K562 (cell line): ENCODE results near the gene PIGB. TPM values are rescaled to one million over a fixed set of nuclear protein-coding genes. Genes with fewer than 3 reads are reported as not detected.
"Not testable (repeated sequence)": the region's sequence is repeated elsewhere in the genome, so short reads cannot be mapped to it uniquely, and the experiment has no call there.

Experiments
- ATAC-seq: fragments of 200-7000 bp; cut with Tn5 transposase; 3 replicates; pipeline ENCODE4 v1.9.1; 2020; ENCODE audit warnings: moderate library complexity
- BruUV-seq: library from RNA; stranded (reverse); fragments of 400-500 nt; replicated peaks from 2 replicates; lab custom pipeline; 2021; lab: Mats Ljungman, UMichigan
- CTCF ChIA-PET: fragments of 300-600 bp; formaldehyde crosslinking; extraction: SDS; loops from one replicate; lab custom pipeline; 2021; ENCODE audit warnings: low intra/inter-chr PET ratio; lab: Yijun Ruan, JAX
- POLR2A ChIA-PET: fragments of 300-600, 350-650 bp; sonication (Branson Sonifier 250); formaldehyde crosslinking; extraction: SDS; loops from one replicate; lab custom pipeline; 2021; ENCODE audit warnings: antibody characterized with exemption, inconsistent platforms; lab: Yijun Ruan, JAX
- DNase-seq, 4 experiments: peaks; one replicate each; pipeline versions ENCODE4 v3.0.0 to v3.0.0-alpha.2; 2011 to 2018; ENCODE audit warnings: low spot score in 3 of 4, mixed read lengths in 3 of 4; ENCODE audit errors: extremely low read depth in 1 of 4
- FAIRE-seq: peaks from 2 replicates; lab custom pipeline; 2011; peaks lifted over from hg19 to GRCh38; lab: Jason Lieb, UNC
- H2AFZ ChIP-seq: 2 replicates; pipeline ENCODE4 v1.6.0; 2011; ENCODE audit warnings: low read depth, low read length, control low read depth, inconsistent platforms
- H3K27ac ChIP-seq: fragments of 200-600 bp; 3 replicates; pipeline ENCODE4 v1.8.0; 2011; ENCODE audit warnings: low read depth, mild to moderate bottlenecking, control low read depth, inconsistent platforms, low read length, moderate library complexity, mixed read lengths; ENCODE audit errors: extremely low read depth
- H3K27me3 ChIP-seq, 2 experiments: fragments of 300-600 bp in 1 of 2; 2 replicates in 1 of 2; 3 replicates in 1 of 2; pipeline versions ENCODE4 v1.6.0 to v1.8.0; 2011; ENCODE audit warnings: inconsistent platforms in 2 of 2, low read length in 2 of 2, mild to moderate bottlenecking in 1 of 2, mixed read lengths in 1 of 2, moderate library complexity in 1 of 2; ENCODE audit not compliant: control insufficient read depth in 2 of 2, insufficient read depth in 2 of 2
- H3K36me3 ChIP-seq: fragments of 300-600 bp; 3 replicates; pipeline ENCODE4 v1.8.0; 2011; ENCODE audit warnings: mild to moderate bottlenecking, low read length, inconsistent platforms; ENCODE audit not compliant: control insufficient read depth, insufficient read depth
- H3K4me1 ChIP-seq, 2 experiments: fragments of 200-600 bp in 1 of 2; replicated peaks in 1 of 2; 2 replicates in 1 of 2; 3 replicates in 1 of 2; pipeline versions ENCODE4 v1.5.1 to v1.8.0; 2011; ENCODE audit warnings: inconsistent platforms in 2 of 2, low read length in 2 of 2, mild to moderate bottlenecking in 1 of 2, mixed read lengths in 1 of 2, moderate library complexity in 1 of 2; ENCODE audit not compliant: control insufficient read depth in 2 of 2, insufficient read depth in 2 of 2
- H3K4me2 ChIP-seq: 2 replicates; pipeline ENCODE4 v1.6.1; 2011; ENCODE audit warnings: low read length, control low read depth, inconsistent platforms, mixed read lengths; ENCODE audit not compliant: insufficient read depth
- H3K4me3 ChIP-seq: fragments of 200-600 bp; sonication (generic), shearing (Covaris generic); 2 replicates; pipeline ENCODE4 v1.5.1; 2016; ENCODE audit warnings: control low read depth, inconsistent platforms
- H3K79me2 ChIP-seq: fragments of 200-600 bp; 3 replicates; pipeline ENCODE4 v1.8.0; 2011; ENCODE audit warnings: low read length, inconsistent platforms; ENCODE audit not compliant: control insufficient read depth, insufficient read depth
- H3K9ac ChIP-seq, 2 experiments: 2 replicates each; pipeline versions ENCODE4 v1.6.0 to v1.6.1; 2011; ENCODE audit warnings: low read depth in 2 of 2, low read length in 2 of 2, control low read depth in 1 of 2, inconsistent platforms in 1 of 2, mild to moderate bottlenecking in 1 of 2, mixed read lengths in 1 of 2; ENCODE audit not compliant: insufficient read depth in 1 of 2
- H3K9me1 ChIP-seq: one replicate; pipeline ENCODE4 v1.6.0; 2011; ENCODE audit warnings: inconsistent platforms, mild to moderate bottlenecking, low read length, moderate library complexity; ENCODE audit not compliant: control insufficient read depth, insufficient read depth
- H3K9me3 ChIP-seq: replicated peaks from 2 replicates; pipeline ENCODE4 v1.5.1; 2011; ENCODE audit warnings: low read depth, low read length, inconsistent platforms; ENCODE audit not compliant: control insufficient read depth, insufficient read depth
- H4K20me1 ChIP-seq: replicated peaks from 2 replicates; pipeline ENCODE4 v1.6.1; 2011; ENCODE audit warnings: low read length, inconsistent platforms, mixed read lengths; ENCODE audit not compliant: control insufficient read depth, insufficient read depth
- ATF6 ChIP-seq: sonication (generic); formaldehyde crosslinking; IDR thresholded peaks from 2 replicates; pipeline ENCODE4 v1.4.0; 2020; ENCODE audit warnings: mild to moderate bottlenecking, missing genetic modification reagents
- BDP1 ChIP-seq: IDR thresholded peaks from 3 replicates; pipeline ENCODE4 v1.6.1; 2011; ENCODE audit not compliant: insufficient read length, insufficient read depth
- BRF2 ChIP-seq: IDR thresholded peaks from 3 replicates; pipeline ENCODE4 v1.6.1; 2011; ENCODE audit warnings: borderline replicate concordance, mild to moderate bottlenecking; ENCODE audit not compliant: insufficient read length, insufficient read depth
- CC2D1A ChIP-seq: fragments of 450-650 bp; IDR thresholded peaks from 2 replicates; pipeline ENCODE4 v1.6.1; 2017; ENCODE audit warnings: mild to moderate bottlenecking
- CHAMP1 ChIP-seq: fragments of 450-650 bp; IDR thresholded peaks from 2 replicates; pipeline ENCODE4 v1.6.1; 2016; ENCODE audit warnings: mild to moderate bottlenecking
- SMAD3 ChIP-seq: fragments of 450-650 bp; formaldehyde crosslinking; conservative IDR thresholded peaks from 2 replicates; pipeline ENCODE4 v1.4.0; 2020; ENCODE audit warnings: mild to moderate bottlenecking
- SP2 ChIP-seq: IDR thresholded peaks from 2 replicates; pipeline ENCODE4 v1.6.1; 2011; ENCODE audit warnings: mild to moderate bottlenecking, low read depth, low read length, moderate library complexity; ENCODE audit not compliant: poor library complexity, severe bottlenecking; ENCODE audit errors: extremely low read depth
- ZFP30 ChIP-seq: fragments of 250-450 bp; sonication (Bioruptor Pico); IDR thresholded peaks from 2 replicates; pipeline ENCODE4 v1.8.0; 2022; ENCODE audit warnings: moderate library complexity, mild to moderate bottlenecking, inconsistent platforms, borderline replicate concordance
- ZKSCAN3 ChIP-seq: fragments of 250-450 bp; sonication (Bioruptor Pico); IDR thresholded peaks from 2 replicates; pipeline ENCODE4 v1.4.0; 2020
- ZNF232 ChIP-seq: sonication (generic); formaldehyde crosslinking; IDR thresholded peaks from 2 replicates; pipeline ENCODE4 v1.8.0; 2022; ENCODE audit warnings: mild to moderate bottlenecking, missing genetic modification reagents
- ZNF76 ChIP-seq: fragments of 250-450 bp; sonication (Bioruptor Pico); IDR thresholded peaks from 2 replicates; pipeline ENCODE4 v1.4.0; 2020; ENCODE audit warnings: mild to moderate bottlenecking, moderate library complexity, borderline replicate concordance
- WGBS: fragments of 100-300 bp; shearing (Covaris generic); methylation state at CpG from one replicate; pipeline ENCODE4 v1.1.6; 2016; ENCODE audit warnings: low coverage, mixed read lengths; ENCODE audit not compliant: insufficient coverage; ENCODE audit errors: missing lambda C conversion rate; 5-methylcytosine and 5-hydroxymethylcytosine counted together
- in situ Hi-C: fragments of 300-500 bp; cut with MboI; formaldehyde crosslinking; loops from 4 replicates; pipeline ENCODE4 v1.15.0; 2018; ENCODE audit warnings: inconsistent platforms, mixed read lengths
- intact Hi-C: fragments of 100-400 bp; cut with micrococcal nuclease; formaldehyde crosslinking; loops from 2 replicates; pipeline ENCODE4 v1.14.2; 2022
- polyA plus RNA-seq, 8 experiments: library from polyadenylated mRNA; depleted of rRNA in 4 of 8; stranded (reverse) in 5 of 8; unstranded in 3 of 8; fragments of >200 nt; fragmentation: Nextera tagmentation in 2 of 8; fragmentation: Illumina TruSeq in 1 of 8; extraction: Ambion mirVana in 2 of 8; extraction: Trizol in 1 of 8; gene quantifications; 2 replicates each; pipeline versions ENCODE4 v1.2.1 to v1.2.3, GENCODE V29; 2011 to 2014; ENCODE audit warnings: inconsistent platforms in 1 of 8, missing spikeins in 1 of 8
- total RNA-seq, 7 experiments: library from RNA; depleted of rRNA in 6 of 7; stranded (reverse); fragments of >200 nt in 6 of 7; fragmentation: Illumina TruSeq in 2 of 7; extraction: Trizol in 2 of 7; gene quantifications; 2 replicates each; pipeline versions ENCODE4 v1.2.1 to v1.2.3, GENCODE V29; 2011 to 2021; ENCODE audit warnings: low replicate concordance in 1 of 7

PIGB gene
- total and polyA plus RNA-seq, 9 of the 15 experiments (the other 6 are each of a cell fraction or from before 2014, with no cell fraction given): 9.9 to 32.3 (median 18.2) TPM

- Histone ChIP-seq H3K4me2 (peak overlapping the region; percentile 6; the same call in 1 of the 2 replicates), H3K4me3 (no peak overlapping the region), H2AFZ (no peak overlapping the region), H3K9me1 (no peaks in the 10 kb centered on the region), H3K27me3 (no peaks in the 10 kb centered on the region), H3K9me3 (no peaks in the 10 kb centered on the region), H3K36me3 (no peaks in the 10 kb centered on the region; the same call in 2 of the 3 replicates), H4K20me1 (no peaks in the 10 kb centered on the region), H3K79me2 (no peaks in the 10 kb centered on the region), H3K4me1 (peaks cover 2 to 8% of the 10 kb centered on the region in 2 experiments; a peak in 3 of 5 replicates), H3K9ac (peak overlapping the region in 1 of 2 experiments; percentile 36; a peak in 1 of 4 replicates), H3K27ac (no peak overlapping the region)
- DNase-seq (no peak), ATAC-seq (peak; percentile 68), FAIRE-seq (no peak)
- CTCF ChIA-PET: no interaction called here
- TF ChIP-seq CHAMP1 (no peak), SMAD3 (no peak), CC2D1A (no peak), ZNF232 (CRISPR knock-in tag) (no peak), BRF2 (no peak), BDP1 (no peak), SP2 (no peak), ATF6 (CRISPR knock-in tag) (no peak), ZFP30 (CRISPR knock-in tag) (no peak), ZKSCAN3 (CRISPR knock-in tag) (no peak), ZNF76 (CRISPR knock-in tag) (no peak)
- POLR2A ChIA-PET: interaction anchor here (1.1 kb wide), 1 partner anchor 22 kb away, joined by 4 read pairs; the partner anchor contains the start of genes PIGB and PIGBOS1
- BruUV-seq: no TSS peak
- in situ Hi-C loops (no loop called here), intact Hi-C loops (loop anchor here (10.0 kb wide), 2 partner anchors 263 to 347 kb away; no protein-coding TSS in a partner anchor)
Observed at GRCh38 chr15:55297315-55297714, 21.7 kb upstream of the PIGB start.

GRCh38 chr15:55302801-55303200, 16.2 kb upstream of the PIGB start:
- POLR2A ChIA-PET, BruUV-seq, H3K4me2 ChIP-seq, H3K9me3 ChIP-seq, in situ Hi-C loops, H2AFZ ChIP-seq, H3K36me3 ChIP-seq, H3K9ac ChIP-seq, H3K4me1 ChIP-seq, H3K4me3 ChIP-seq, H3K27me3 ChIP-seq, CTCF ChIA-PET, H3K9me1 ChIP-seq, intact Hi-C loops, DNase-seq, H3K79me2 ChIP-seq, H4K20me1 ChIP-seq, FAIRE-seq, H3K27ac ChIP-seq, ATAC-seq: not testable (repeated sequence)
- WGBS: no CpG with 5 or more reads among the region's 32 CpGs
